ENCODE results near the gene CHRNA10.

DNA sequence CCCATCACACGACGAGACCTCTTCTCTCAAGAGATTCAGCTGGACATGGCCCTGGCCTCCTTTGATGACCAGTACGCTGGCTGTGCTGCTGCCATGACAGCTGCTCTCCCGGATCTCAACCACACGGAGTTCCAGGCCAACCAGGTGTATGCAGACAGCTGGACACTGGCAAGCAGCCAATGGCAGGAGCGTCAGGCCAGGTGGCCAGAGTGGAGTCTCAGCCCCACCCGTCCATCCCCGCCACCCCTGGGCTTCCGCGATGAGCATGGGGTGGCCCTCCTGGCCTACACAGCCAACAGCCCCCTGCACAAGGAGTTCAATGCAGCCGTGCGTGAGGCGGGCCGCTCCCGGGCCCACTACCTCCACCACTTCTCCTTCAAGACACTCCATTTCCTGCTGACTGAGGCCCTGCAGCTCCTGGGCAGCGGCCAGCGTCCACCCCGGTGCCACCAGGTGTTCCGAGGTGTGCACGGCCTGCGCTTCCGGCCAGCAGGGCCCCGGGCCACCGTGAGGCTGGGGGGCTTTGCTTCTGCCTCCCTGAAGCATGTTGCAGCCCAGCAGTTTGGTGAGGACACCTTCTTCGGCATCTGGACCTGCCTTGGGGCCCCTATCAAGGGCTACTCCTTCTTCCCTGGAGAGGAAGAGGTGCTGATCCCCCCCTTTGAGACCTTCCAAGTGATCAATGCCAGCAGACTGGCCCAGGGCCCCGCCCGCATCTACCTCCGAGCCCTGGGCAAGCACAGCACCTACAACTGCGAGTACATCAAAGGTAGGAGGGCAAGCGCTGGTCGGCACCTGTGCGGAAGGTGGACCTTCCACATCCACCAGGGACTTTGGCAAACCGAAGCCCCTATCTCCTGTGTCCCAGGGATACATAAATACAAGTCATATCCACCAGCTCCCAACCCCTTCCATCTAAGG is 11.3 kb downstream of the CHRNA10 start:
- no peak for TF ChIP-seq CTCF (IDR thresholded peaks at IDR 0.05)
- no peak for TF ChIP-seq EP300 (IDR thresholded peaks at IDR 0.05)
- no peak for TF ChIP-seq POLR2AphosphoS5 (IDR thresholded peaks at IDR 0.05)
- TF ChIP-seq POLR2A (IDR thresholded peaks at IDR 0.05; ENCODE audit: low read depth): no peak

All from esophagus muscularis mucosa (tissue), 4 donors.